Progenitor cell of endocrine pancreas (in vitro differentiated cells): ENCODE measurements around the gene TRIM8. TPM values are rescaled to one million over a fixed set of nuclear protein-coding genes. Genes with fewer than 3 reads are reported as not detected.

Experiments used
- DNase-seq: peaks from one replicate; pipeline ENCODE4 v3.0.0; 2021; ENCODE audit warnings: low spot score; ENCODE audit not compliant: unreplicated experiment
- H3K27ac Mint-ChIP-seq: 2 replicates; pipeline ENCODE4 v1.8.0; 2021; ENCODE audit warnings: mild to moderate bottlenecking, moderate library complexity, mixed read lengths
- H3K27me3 Mint-ChIP-seq: 2 replicates; pipeline ENCODE4 v1.8.0; 2021; ENCODE audit warnings: mixed read lengths
- H3K36me3 Mint-ChIP-seq: 2 replicates; pipeline ENCODE4 v1.8.0; 2022; ENCODE audit warnings: mixed read lengths; ENCODE audit not compliant: insufficient read depth
- H3K4me1 Mint-ChIP-seq: 2 replicates; pipeline ENCODE4 v1.8.0; 2021; ENCODE audit warnings: low read depth, mixed read lengths
- H3K4me3 Mint-ChIP-seq: 2 replicates; pipeline ENCODE4 v1.8.0; 2021; ENCODE audit warnings: low read depth, mild to moderate bottlenecking, moderate library complexity, mixed read lengths
- H3K9me3 Mint-ChIP-seq: 2 replicates; pipeline ENCODE4 v1.8.0; 2021; ENCODE audit warnings: low read depth, mixed read lengths
- total RNA-seq: library from RNA; stranded (reverse); gene quantifications from 2 replicates; pipeline ENCODE4 v1.2.1, GENCODE V29; 2021
- TF ChIP-seq, protein P1 (sequence below): fragments of 200-600 bp; sonication (generic); IDR thresholded peaks from one replicate; pipeline ENCODE4 v1.5.0; 2021; ENCODE audit warnings: antibody characterized with exemption, mild to moderate bottlenecking; ENCODE audit not compliant: unreplicated experiment

TRIM8 gene
- total RNA-seq, 1 donor from 2014 or later, result 66.1 TPM

DNA sequence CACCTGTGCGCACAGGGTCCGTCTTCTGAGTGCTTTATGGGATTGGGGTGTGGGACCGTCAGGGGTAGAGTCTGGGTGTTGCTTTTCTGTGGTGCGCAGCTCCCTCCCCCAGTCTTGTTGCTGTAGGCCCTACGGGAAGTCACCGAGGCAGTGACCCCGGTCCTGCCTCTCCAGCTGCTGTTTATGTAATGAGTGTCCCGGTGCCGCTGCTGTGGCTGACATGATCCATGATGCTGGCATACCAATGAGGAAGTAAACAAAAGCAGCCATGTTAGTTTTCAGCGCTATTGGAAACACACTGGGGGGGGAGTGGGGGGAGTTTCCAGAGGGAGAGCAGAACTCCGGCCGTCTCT lies 1.1 kb downstream of the TRIM8 start:
- peak; percentile 47 for DNase-seq
- Mint-ChIP-seq H3K9me3 (no peaks in the 10 kb centered on the region), H3K4me1 (peaks cover 33% of the 10 kb centered on the region), H3K4me3 (peak overlapping the region; percentile 94), H3K36me3 (no peaks in the 10 kb centered on the region), H3K27ac (peak overlapping the region; percentile 96), H3K27me3 (no peaks in the 10 kb centered on the region)
- TF ChIP-seq, protein P1, sequence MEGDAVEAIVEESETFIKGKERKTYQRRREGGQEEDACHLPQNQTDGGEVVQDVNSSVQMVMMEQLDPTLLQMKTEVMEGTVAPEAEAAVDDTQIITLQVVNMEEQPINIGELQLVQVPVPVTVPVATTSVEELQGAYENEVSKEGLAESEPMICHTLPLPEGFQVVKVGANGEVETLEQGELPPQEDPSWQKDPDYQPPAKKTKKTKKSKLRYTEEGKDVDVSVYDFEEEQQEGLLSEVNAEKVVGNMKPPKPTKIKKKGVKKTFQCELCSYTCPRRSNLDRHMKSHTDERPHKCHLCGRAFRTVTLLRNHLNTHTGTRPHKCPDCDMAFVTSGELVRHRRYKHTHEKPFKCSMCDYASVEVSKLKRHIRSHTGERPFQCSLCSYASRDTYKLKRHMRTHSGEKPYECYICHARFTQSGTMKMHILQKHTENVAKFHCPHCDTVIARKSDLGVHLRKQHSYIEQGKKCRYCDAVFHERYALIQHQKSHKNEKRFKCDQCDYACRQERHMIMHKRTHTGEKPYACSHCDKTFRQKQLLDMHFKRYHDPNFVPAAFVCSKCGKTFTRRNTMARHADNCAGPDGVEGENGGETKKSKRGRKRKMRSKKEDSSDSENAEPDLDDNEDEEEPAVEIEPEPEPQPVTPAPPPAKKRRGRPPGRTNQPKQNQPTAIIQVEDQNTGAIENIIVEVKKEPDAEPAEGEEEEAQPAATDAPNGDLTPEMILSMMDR, result no peak

GRCh38 chr10:102645741-102646609 lies 1.7 kb downstream of the TRIM8 start:
- H3K27ac Mint-ChIP-seq, result peak overlapping the region; percentile 96
- TF ChIP-seq, protein P1, result no peak
- H3K4me3 Mint-ChIP-seq, result peak overlapping the region; percentile 94
- H3K27me3 Mint-ChIP-seq, result no peaks in the 10 kb centered on the region
- H3K9me3 Mint-ChIP-seq, result no peaks in the 10 kb centered on the region
- no peaks in the 10 kb centered on the region for H3K36me3 Mint-ChIP-seq
- peaks cover 33% of the 10 kb centered on the region for H3K4me1 Mint-ChIP-seq
- peak; percentile 25 for DNase-seq

GRCh38 chr10:102646610-102647442 lies 2.5 kb downstream of the TRIM8 start:
- peak overlapping the region; percentile 96 for H3K27ac Mint-ChIP-seq
- no peaks in the 10 kb centered on the region for H3K36me3 Mint-ChIP-seq
- peak overlapping the region; percentile 94 for H3K4me3 Mint-ChIP-seq
- TF ChIP-seq, protein P1, result no peak
- no peaks in the 10 kb centered on the region for H3K9me3 Mint-ChIP-seq
- no peaks in the 10 kb centered on the region for H3K27me3 Mint-ChIP-seq
- H3K4me1 Mint-ChIP-seq, result peaks cover 28% of the 10 kb centered on the region
- no peak for DNase-seq

DNA sequence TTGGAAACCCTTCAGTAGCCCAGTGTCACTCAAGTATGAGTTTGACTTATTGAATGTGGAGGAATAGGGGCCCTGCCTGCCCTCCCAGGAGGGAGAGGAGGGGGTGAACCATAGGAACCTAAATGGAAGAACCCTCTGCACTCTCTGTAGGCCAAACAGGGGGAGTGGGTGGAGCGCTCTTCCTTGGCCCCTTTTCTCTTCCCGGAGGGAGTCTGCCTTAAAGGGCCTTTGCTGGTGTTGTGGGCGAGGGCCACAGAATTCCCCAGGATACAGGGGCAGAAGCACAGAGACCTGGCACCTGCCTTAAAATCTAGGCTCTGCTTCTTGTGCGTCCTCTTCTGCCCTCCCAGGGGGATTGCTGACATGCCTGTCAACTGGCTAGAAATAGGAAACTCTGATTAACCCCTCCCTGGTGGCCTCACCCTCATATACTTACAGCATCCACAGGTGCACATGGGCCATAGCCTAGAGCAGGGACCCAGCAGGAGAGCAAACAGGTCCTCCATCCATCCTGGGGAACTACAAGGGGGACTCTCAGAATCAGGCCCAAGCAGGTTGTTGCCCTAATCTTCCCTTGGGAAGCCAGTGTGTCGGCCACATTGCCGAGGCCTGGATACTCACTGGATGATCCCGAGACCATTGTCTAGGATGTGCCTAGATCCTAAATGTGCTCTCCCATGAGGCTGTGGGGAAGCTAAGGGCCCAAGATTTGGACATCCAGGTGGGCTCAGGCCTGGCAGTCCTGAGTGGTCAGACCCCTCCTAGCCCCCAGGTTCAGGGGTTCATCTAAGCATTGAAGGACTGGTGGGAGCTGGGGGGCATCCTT lies 3.4 kb downstream of the TRIM8 start:
- Mint-ChIP-seq H3K36me3 (no peaks in the 10 kb centered on the region), H3K9me3 (no peaks in the 10 kb centered on the region), H3K4me3 (peak overlapping the region; percentile 94), H3K27me3 (no peaks in the 10 kb centered on the region), H3K27ac (no peak overlapping the region), H3K4me1 (peaks cover 27% of the 10 kb centered on the region)
- DNase-seq, result no peak
- TF ChIP-seq, protein P1, result no peak
